GM18526 (cell line): Measurements from ENCODE around the gene KHDC4.

Experiments used
- POLR2A ChIP-seq: IDR thresholded peaks from 3 replicates; pipeline ENCODE4 v1.6.1; 2011; ENCODE audit not compliant: insufficient read length; ENCODE audit errors: extremely low read depth

KHDC4 gene

GRCh38 chr1:155934936-155935590 is 850 bp upstream of the KHDC4 start:
- no peak for TF ChIP-seq POLR2A

GRCh38 chr1:155933591-155934096 is 569 bp downstream of the KHDC4 start:
- TF ChIP-seq POLR2A: no peak

GRCh38 chr1:155932487-155932886 is 1.7 kb downstream of the KHDC4 start:
- no peak for TF ChIP-seq POLR2A

- no peak for TF ChIP-seq POLR2A
Observed at GRCh38 chr1:155932081-155932480, 2.1 kb downstream of the KHDC4 start.

- TF ChIP-seq POLR2A: no peak
Observed at GRCh38 chr1:155931332-155932038, 2.7 kb downstream of the KHDC4 start.

- TF ChIP-seq POLR2A: no peak
Observed at GRCh38 chr1:155929057-155929456, 5.2 kb downstream of the KHDC4 start.

- no peak for TF ChIP-seq POLR2A
Observed at GRCh38 chr1:155925506-155925905, 8.7 kb downstream of the KHDC4 start.

- TF ChIP-seq POLR2A: no peak
Observed at GRCh38 chr1:155920717-155921116, 13.5 kb downstream of the KHDC4 start.

GRCh38 chr1:155919801-155920200 is 14.4 kb downstream of the KHDC4 start:
- no peak for TF ChIP-seq POLR2A

GRCh38 chr1:155918660-155919059 is 15.6 kb downstream of the KHDC4 start:
- no peak for TF ChIP-seq POLR2A

GRCh38 chr1:155913969-155914757 is 20.1 kb downstream of the KHDC4 start:
- TF ChIP-seq POLR2A: no peak

- no peak for TF ChIP-seq POLR2A
Observed at GRCh38 chr1:155912056-155912536, 22.1 kb downstream of the KHDC4 start.

GRCh38 chr1:155911156-155912055 is 22.8 kb downstream of the KHDC4 start, which contains the start of gene RIT1:
Gene RIT1 (minus strand): TSS chr1:155911349. CDS start chr1:155910761, 588 bp downstream.
- peak; percentile 69 for TF ChIP-seq POLR2A

- no peak for TF ChIP-seq POLR2A
Observed at GRCh38 chr1:155910621-155911121, 23.5 kb downstream of the KHDC4 start.
